K562 (cell line): ENCODE measurements around the gene PPIL1. TPM values are rescaled to one million over a fixed set of nuclear protein-coding genes. Genes with fewer than 3 reads are reported as not detected.

Source experiments
- EGR1 ChIP-seq: fragments of 450-650 bp; conservative IDR thresholded peaks from 2 replicates; pipeline ENCODE4 v1.6.1; 2017; ENCODE audit warnings: mild to moderate bottlenecking
- HNRNPH1 ChIP-seq: fragments of 200-400 bp; formaldehyde crosslinking; optimal IDR thresholded peaks from 2 replicates; pipeline ENCODE3; 2017; ENCODE audit warnings: low read depth, mild to moderate bottlenecking, low read length, moderate library complexity
- KDM4B ChIP-seq, 2 experiments: fragments of 450-650 bp in 1 of 2; sonication (generic) in 1 of 2; IDR thresholded peaks; 2 replicates each; pipeline ENCODE4 v1.6.1; 2016 to 2017; ENCODE audit warnings: borderline replicate concordance in 2 of 2, antibody characterized with exemption in 1 of 2, low read depth in 1 of 2, mild to moderate bottlenecking in 1 of 2
- MAZ ChIP-seq, 2 experiments: fragments of 450-650 bp in 1 of 2; sonication (generic) in 1 of 2; formaldehyde crosslinking; IDR thresholded peaks in 1 of 2; conservative IDR thresholded peaks in 1 of 2; 2 replicates each; pipeline versions ENCODE4 v1.4.0 to v1.5.0; 2020; ENCODE audit warnings: mild to moderate bottlenecking in 1 of 2, missing genetic modification reagents in 1 of 2
- RAD21 ChIP-seq, 2 experiments: fragments of 250-450 bp in 1 of 2; fragments of 450-650 bp in 1 of 2; sonication (Bioruptor Pico) in 1 of 2; formaldehyde crosslinking in 1 of 2; IDR thresholded peaks in 1 of 2; conservative IDR thresholded peaks in 1 of 2; 2 replicates each; pipeline versions ENCODE4 v1.4.0 to v1.8.0; 2020 to 2022; ENCODE audit warnings: mild to moderate bottlenecking in 2 of 2, moderate library complexity in 1 of 2
- RBM22 ChIP-seq: fragments of 200-400 bp; formaldehyde crosslinking; IDR thresholded peaks from 2 replicates; pipeline ENCODE4 v1.6.1; 2018; ENCODE audit warnings: low read length, low read depth; ENCODE audit not compliant: poor library complexity, severe bottlenecking
- RREB1 ChIP-seq: fragments of 250-450 bp; sonication (Bioruptor Pico); IDR thresholded peaks from 2 replicates; pipeline ENCODE4 v1.4.0; 2020
- SIRT6 ChIP-seq: IDR thresholded peaks from one replicate; pipeline ENCODE4 v1.6.1; 2012; ENCODE audit warnings: low read depth, mild to moderate bottlenecking, control low read depth, inconsistent platforms, low read length, moderate library complexity
- SIX5 ChIP-seq, 2 experiments: IDR thresholded peaks; 2 replicates each; pipeline ENCODE4 v1.6.1; 2011; ENCODE audit warnings: low read length in 2 of 2, borderline replicate concordance in 1 of 2, low read depth in 1 of 2, mild to moderate bottlenecking in 1 of 2, moderate library complexity in 1 of 2; ENCODE audit not compliant: insufficient read depth in 1 of 2
- ZBTB9 ChIP-seq: fragments of 450-650 bp; formaldehyde crosslinking; IDR thresholded peaks from 2 replicates; pipeline ENCODE4 v1.4.0; 2020; ENCODE audit warnings: mild to moderate bottlenecking, moderate library complexity
- ZNF695 ChIP-seq: fragments of 450-650 bp; formaldehyde crosslinking; IDR thresholded peaks from 2 replicates; pipeline ENCODE4 v1.4.0; 2020; ENCODE audit warnings: mild to moderate bottlenecking, moderate library complexity
- polyA plus RNA-seq, 8 experiments: library from polyadenylated mRNA; depleted of rRNA in 4 of 8; stranded (reverse) in 5 of 8; unstranded in 3 of 8; fragments of >200 nt; fragmentation: Nextera tagmentation in 2 of 8; fragmentation: Illumina TruSeq in 1 of 8; extraction: Ambion mirVana in 2 of 8; extraction: Trizol in 1 of 8; gene quantifications; 2 replicates each; pipeline versions ENCODE4 v1.2.1 to v1.2.3, GENCODE V29; 2011 to 2014; ENCODE audit warnings: inconsistent platforms in 1 of 8, missing spikeins in 1 of 8
- total RNA-seq, 7 experiments: library from RNA; depleted of rRNA in 6 of 7; stranded (reverse); fragments of >200 nt in 6 of 7; fragmentation: Illumina TruSeq in 2 of 7; extraction: Trizol in 2 of 7; gene quantifications; 2 replicates each; pipeline versions ENCODE4 v1.2.1 to v1.2.3, GENCODE V29; 2011 to 2021; ENCODE audit warnings: low replicate concordance in 1 of 7

PPIL1 gene
- total and polyA plus RNA-seq, 9 of the 15 experiments (the other 6 are each of a cell fraction or from before 2014, with no cell fraction given), result 65.8 to 205 (median 130) TPM

- TF ChIP-seq RREB1 (CRISPR knock-in tag) (no peak), SIX5 (IDR thresholded peaks at IDR 0.05; ENCODE audit: borderline replicate concordance in 1 of 2, insufficient read depth in 1 of 2, low read depth in 1 of 2, low read length in 2 of 2) (no peak), RAD21 (CRISPR knock-in tag; conservative IDR thresholded peaks at IDR 0.05 in 1 of 2, IDR thresholded peaks at IDR 0.05 in 1 of 2) (peak; percentile 80 to 91), RBM22 (no peak), SIRT6 (no peak), HNRNPH1 (no peak), KDM4B (IDR thresholded peaks at IDR 0.05; ENCODE audit: borderline replicate concordance in 2 of 2, low read depth in 1 of 2) (no peak), ZNF695 (CRISPR knock-in tag) (no peak), MAZ (CRISPR knock-in tag; conservative IDR thresholded peaks at IDR 0.05 in 1 of 2, IDR thresholded peaks at IDR 0.05 in 1 of 2) (peak in 1 of 2 experiments; percentile 62; a peak in 2 of 4 replicates), EGR1 (peak; percentile 62), ZBTB9 (CRISPR knock-in tag) (0 out of 2 replicates have a peak, but pooled peaks have one; percentile 19)
Observed at GRCh38 chr6:36809941-36810803, 64.4 kb downstream of the PPIL1 start (continued).
